HepG2 (cell line): ENCODE data around the gene TM4SF1. TPM values are rescaled to one million over a fixed set of nuclear protein-coding genes. Genes with fewer than 3 reads are reported as not detected.

Experiments
- ATAC-seq: fragments of 200-7000 bp; cut with Tn5 transposase; 3 replicates; pipeline ENCODE4 v1.9.1; 2020; ENCODE audit warnings: mild to moderate bottlenecking, moderate library complexity
- BruUV-seq: library from RNA; stranded (reverse); fragments of 400-500 nt; replicated peaks from 2 replicates; lab custom pipeline; 2021; lab: Mats Ljungman, UMichigan
- CTCF ChIA-PET: fragments of 300-600 bp; formaldehyde crosslinking; extraction: SDS; loops from one replicate; lab custom pipeline; 2021; ENCODE audit warnings: low total read pairs, inconsistent platforms, low intra/inter-chr PET ratio; lab: Yijun Ruan, JAX
- POLR2A ChIA-PET: fragments of 350-600 bp; sonication (Branson Sonifier 250); formaldehyde crosslinking; loops from one replicate; lab custom pipeline; 2020; ENCODE audit warnings: antibody characterized with exemption, inconsistent platforms; lab: Yijun Ruan, JAX
- DNase-seq: peaks from one replicate; pipeline ENCODE4 v3.0.0-alpha.2; 2015; ENCODE audit warnings: low spot score
- FAIRE-seq: peaks from 3 replicates; lab custom pipeline; 2011; peaks lifted over from hg19 to GRCh38; lab: Jason Lieb, UNC
- H2AFZ ChIP-seq: one replicate; pipeline ENCODE4 v1.6.1; 2011; ENCODE audit warnings: low read length, inconsistent platforms
- H3K27ac ChIP-seq: fragments of 300-600 bp; 3 replicates; pipeline ENCODE4 v1.8.0; 2011; ENCODE audit warnings: mixed run types, mild to moderate bottlenecking, mixed read lengths, low read length, inconsistent platforms; ENCODE audit not compliant: insufficient read depth; ENCODE audit errors: extremely low read length
- H3K27me3 ChIP-seq, 2 experiments: fragments of 200-600 bp in 1 of 2; 2 replicates in 1 of 2; 3 replicates in 1 of 2; pipeline versions ENCODE4 v1.6.0 to v1.8.0; 2011; ENCODE audit warnings: low read length in 2 of 2, mild to moderate bottlenecking in 2 of 2, moderate library complexity in 2 of 2, inconsistent platforms in 1 of 2; ENCODE audit not compliant: insufficient read depth in 2 of 2, control insufficient read depth in 1 of 2
- H3K36me3 ChIP-seq, 2 experiments: fragments of 200-600 bp in 1 of 2; replicated peaks in 1 of 2; 2 replicates in 1 of 2; 3 replicates in 1 of 2; pipeline versions ENCODE4 v1.5.1 to v1.8.0; 2011; ENCODE audit warnings: low read length in 2 of 2, inconsistent platforms in 1 of 2; ENCODE audit not compliant: insufficient read depth in 2 of 2, control insufficient read depth in 1 of 2
- H3K4me1 ChIP-seq: 2 replicates; pipeline ENCODE4 v1.5.1; 2012; ENCODE audit warnings: low read length, inconsistent platforms; ENCODE audit not compliant: insufficient read depth
- H3K4me2 ChIP-seq: 2 replicates; pipeline ENCODE4 v1.6.0; 2011; ENCODE audit warnings: low read depth, low read length, inconsistent platforms
- H3K4me3 ChIP-seq, 3 experiments: fragments of 200-600 bp in 1 of 3; sonication (generic), shearing (Covaris generic) in 1 of 3; replicated peaks in 1 of 3; 2 replicates each; pipeline ENCODE4 v1.5.1; 2011 to 2016; ENCODE audit warnings: low read length in 3 of 3, inconsistent platforms in 2 of 3, low read depth in 2 of 3, mild to moderate bottlenecking in 2 of 3, control low read depth in 1 of 3, mixed read lengths in 1 of 3; ENCODE audit not compliant: insufficient read depth in 1 of 3
- H3K79me2 ChIP-seq: one replicate; pipeline ENCODE4 v1.6.1; 2011; ENCODE audit warnings: low read length, inconsistent platforms; ENCODE audit not compliant: insufficient read depth
- H3K9ac ChIP-seq: 2 replicates; pipeline ENCODE4 v1.6.0; 2011; ENCODE audit warnings: mild to moderate bottlenecking, low read depth, low read length, inconsistent platforms; ENCODE audit not compliant: insufficient read depth
- H3K9me3 ChIP-seq: 2 replicates; pipeline ENCODE4 v1.5.1; 2012; ENCODE audit warnings: mild to moderate bottlenecking, low read length
- H4K20me1 ChIP-seq: 2 replicates; pipeline ENCODE4 v1.6.0; 2011; ENCODE audit warnings: inconsistent platforms, mild to moderate bottlenecking, low read length, moderate library complexity; ENCODE audit not compliant: insufficient read depth
- E2F1 ChIP-seq: sonication (generic); formaldehyde crosslinking; IDR thresholded peaks from 2 replicates; pipeline ENCODE4 v1.5.0; 2020; ENCODE audit warnings: missing genetic modification reagents
- EP300 ChIP-seq, 3 experiments: sonication (generic) in 1 of 3; formaldehyde crosslinking in 1 of 3; IDR thresholded peaks; 2 replicates each; pipeline versions ENCODE4 v1.5.1 to v1.6.1; 2011 to 2020; ENCODE audit warnings: low read depth in 2 of 3, low read length in 2 of 3, borderline replicate concordance in 1 of 3, improper control_type of control experiment in 1 of 3, mild to moderate bottlenecking in 1 of 3, missing genetic modification reagents in 1 of 3, moderate library complexity in 1 of 3
- FOSL2 ChIP-seq: sonication (generic); formaldehyde crosslinking; IDR thresholded peaks from 2 replicates; pipeline ENCODE4 v1.4.0; 2020; ENCODE audit warnings: missing genetic modification reagents
- GATAD2A ChIP-seq: IDR thresholded peaks from 2 replicates; pipeline ENCODE4 v1.6.1; 2016
- SOX5 ChIP-seq: IDR thresholded peaks from 2 replicates; pipeline ENCODE4 v1.6.1; 2016; ENCODE audit warnings: borderline replicate concordance
- THRA ChIP-seq: sonication (generic); formaldehyde crosslinking; IDR thresholded peaks from 2 replicates; pipeline ENCODE4 v1.4.0; 2020; ENCODE audit warnings: missing genetic modification reagents, borderline replicate concordance
- ZBTB34 ChIP-seq: sonication (generic); formaldehyde crosslinking; IDR thresholded peaks from 2 replicates; pipeline ENCODE4 v1.8.0; 2022; ENCODE audit warnings: mild to moderate bottlenecking, missing genetic modification reagents
- ZBTB49 ChIP-seq: sonication (generic); formaldehyde crosslinking; IDR thresholded peaks from 2 replicates; pipeline ENCODE4 v1.4.0; 2020; ENCODE audit warnings: missing genetic modification reagents, borderline replicate concordance
- ZNF337 ChIP-seq: sonication (generic); formaldehyde crosslinking; IDR thresholded peaks from 2 replicates; pipeline ENCODE4 v1.5.1; 2020; ENCODE audit warnings: missing genetic modification reagents, low read depth, mild to moderate bottlenecking, borderline replicate concordance
- ZNF460 ChIP-seq: sonication (generic); formaldehyde crosslinking; IDR thresholded peaks from 2 replicates; pipeline ENCODE4 v1.5.1; 2020; ENCODE audit warnings: missing genetic modification reagents, mild to moderate bottlenecking, borderline replicate concordance
- ZNF570 ChIP-seq: sonication (generic); formaldehyde crosslinking; IDR thresholded peaks from 2 replicates; pipeline ENCODE4 v1.4.0; 2020; ENCODE audit warnings: mild to moderate bottlenecking, missing genetic modification reagents, borderline replicate concordance
- ZNF609 ChIP-seq: sonication (generic); formaldehyde crosslinking; IDR thresholded peaks from 2 replicates; pipeline ENCODE4 v1.4.0; 2020; ENCODE audit warnings: mild to moderate bottlenecking, missing genetic modification reagents, borderline replicate concordance
- WGBS: methylation state at CpG from one replicate; pipeline ENCODE4 v1.1.6; 2017; ENCODE audit warnings: low lambda C conversion rate; 5-methylcytosine and 5-hydroxymethylcytosine counted together
- in situ Hi-C: cut with HindIII; loops from 2 replicates; pipeline ENCODE4 v1.10.0; 2017; ENCODE audit warnings: low pct_unique_long_range_greater_than_20kb; ENCODE audit not compliant: extremely low pct_ligation_motif_present
- intact Hi-C: fragments of 100-400 bp; cut with micrococcal nuclease; formaldehyde crosslinking; loops from one replicate; pipeline ENCODE4 v1.10.0; 2022; ENCODE audit not compliant: unreplicated experiment
- polyA plus RNA-seq, 8 experiments: library from polyadenylated mRNA; depleted of rRNA in 3 of 8; stranded (reverse) in 7 of 8; unstranded in 1 of 8; fragments of >200 nt; fragmentation: Illumina TruSeq in 4 of 8; extraction: Trizol in 4 of 8; gene quantifications; 2 replicates each; pipeline versions ENCODE4 v1.2.1 to v1.2.3, GENCODE V29; 2011 to 2016; ENCODE audit warnings: low read depth in 4 of 8, missing spikeins in 1 of 8, mixed read lengths in 1 of 8; ENCODE audit not compliant: insufficient read depth in 1 of 8
- total RNA-seq, 5 experiments: library from RNA; depleted of rRNA; stranded (reverse); fragments of >200 nt; fragmentation: Illumina TruSeq; extraction: Trizol; gene quantifications; 2 replicates each; pipeline ENCODE4 v1.2.3, GENCODE V29; 2016; ENCODE audit warnings: low read depth in 1 of 5

TM4SF1 gene
- total and polyA plus RNA-seq, 2 of the 13 experiments (the other 11 are each of a cell fraction or from before 2014, with no cell fraction given) = 431 to 1,359 TPM

GRCh38 chr3:149398296-149398695, 20.8 kb upstream of the TM4SF1 start:
- no peaks in the 10 kb centered on the region for H3K36me3 ChIP-seq
- H3K79me2 ChIP-seq = no peaks in the 10 kb centered on the region
- no peak for FAIRE-seq
- in situ Hi-C loops = loop anchor here (5.0 kb wide), 1 partner anchor 79 kb away; no protein-coding TSS in a partner anchor
- no peaks in the 10 kb centered on the region for H3K27me3 ChIP-seq
- POLR2A ChIA-PET = interaction anchor here (1.0 kb wide), 1 partner anchor 25 kb away, joined by 3 read pairs; no protein-coding TSS in a partner anchor
- ATAC-seq = no peak
- H3K4me2 ChIP-seq = no peak overlapping the region
- H3K9me3 ChIP-seq = no peaks in the 10 kb centered on the region
- H3K9ac ChIP-seq = no peak overlapping the region
- 70% methylated on average over 1 of the region's 1 CpG for WGBS
- H4K20me1 ChIP-seq = no peaks in the 10 kb centered on the region
- no TSS peak for BruUV-seq
- H2AFZ ChIP-seq = no peak overlapping the region
- CTCF ChIA-PET = no interaction called here
- H3K27ac ChIP-seq = no peak overlapping the region
- DNase-seq = peak; percentile 60
- no peak overlapping the region for H3K4me3 ChIP-seq
- intact Hi-C loops = no loop called here
- H3K4me1 ChIP-seq = peaks cover 98% of the 10 kb centered on the region
- peak; percentile 80 for TF ChIP-seq FOSL2 (CRISPR knock-in tag)
- TF ChIP-seq E2F1 = no peak
- TF ChIP-seq ZNF570 = no peak
- no peak for TF ChIP-seq THRA (CRISPR knock-in tag)
- peak in 1 of 2 experiments; percentile 59; a peak in 2 of 4 replicates for TF ChIP-seq EP300 (IDR thresholded peaks at IDR 0.05; ENCODE audit: low read depth in 2 of 2, low read length in 2 of 2)
- TF ChIP-seq EP300 (CRISPR knock-in tag; IDR thresholded peaks at IDR 0.05; ENCODE audit: borderline replicate concordance) = no peak
- TF ChIP-seq ZNF337 = no peak
- TF ChIP-seq GATAD2A (CRISPR knock-in tag) = peak; percentile 49; the same call in 1 of the 2 replicates
- no peak for TF ChIP-seq ZBTB49 (CRISPR knock-in tag)
- TF ChIP-seq ZNF460 (CRISPR knock-in tag) = no peak
- TF ChIP-seq ZBTB34 (CRISPR knock-in tag) = no peak
- no peak for TF ChIP-seq ZNF609
- TF ChIP-seq SOX5 (CRISPR knock-in tag) = peak; percentile 46; the same call in 1 of the 2 replicates
